Kidney glomerular epithelial cell (primary cell): ENCODE measurements around the gene COPZ2.

Source experiments
- DNase-seq: peaks from one replicate; lab custom pipeline; 2025; lab: John Stamatoyannopoulos, UW

Gene COPZ2

DNA sequence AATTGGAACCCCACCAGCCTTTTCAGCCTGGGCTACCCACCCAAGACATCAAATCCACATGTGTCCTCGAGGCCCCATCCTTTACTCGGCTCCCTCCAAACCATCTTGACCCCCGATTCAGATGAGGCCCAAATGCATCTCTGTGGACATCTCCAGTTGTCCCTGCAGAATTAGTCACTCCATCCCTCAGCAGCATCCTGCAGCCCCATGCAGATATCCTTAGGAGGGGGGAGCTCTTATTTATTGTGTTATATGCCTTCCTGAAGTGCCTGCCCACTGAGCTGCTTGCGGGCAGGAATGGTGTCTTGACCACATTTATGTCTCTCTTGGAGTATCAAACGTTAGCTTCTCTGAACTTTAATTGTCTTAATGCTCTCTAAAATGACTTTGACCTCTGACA lies 51.1 kb downstream of the COPZ2 start:
- DNase-seq: no peak

GRCh38 chr17:47983492-47984223 lies 53.9 kb downstream of the COPZ2 start:
- DNase-seq: no peak

GRCh38 chr17:47982645-47983390 lies 54.8 kb downstream of the COPZ2 start:
- DNase-seq: no peak

DNA sequence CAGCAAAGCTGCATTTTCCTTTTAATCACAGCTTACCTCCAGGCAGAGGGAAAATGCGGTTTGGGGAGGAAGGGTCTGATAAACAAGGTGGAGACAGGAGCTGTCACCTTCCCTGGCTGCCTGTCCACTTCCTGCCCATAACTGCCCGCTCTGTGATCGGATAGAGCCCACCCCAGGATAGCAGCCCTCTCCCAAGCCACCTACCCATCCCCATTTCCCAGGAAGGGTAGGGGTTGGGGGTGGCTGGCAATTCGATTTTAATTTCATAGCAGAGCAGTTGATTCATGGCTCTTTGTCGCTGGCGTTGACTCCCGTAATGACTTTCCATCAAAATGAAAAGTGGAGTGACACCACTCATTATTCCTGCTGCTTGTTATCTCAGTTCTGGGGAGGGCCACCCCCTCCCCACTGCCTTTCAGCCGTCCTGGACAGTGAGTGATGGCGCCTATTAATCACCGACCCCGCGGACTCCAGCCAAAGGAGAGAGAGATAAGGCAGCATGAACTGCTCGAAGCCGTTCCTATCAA lies 55.4 kb downstream of the COPZ2 start:
- DNase-seq: no peak

DNA sequence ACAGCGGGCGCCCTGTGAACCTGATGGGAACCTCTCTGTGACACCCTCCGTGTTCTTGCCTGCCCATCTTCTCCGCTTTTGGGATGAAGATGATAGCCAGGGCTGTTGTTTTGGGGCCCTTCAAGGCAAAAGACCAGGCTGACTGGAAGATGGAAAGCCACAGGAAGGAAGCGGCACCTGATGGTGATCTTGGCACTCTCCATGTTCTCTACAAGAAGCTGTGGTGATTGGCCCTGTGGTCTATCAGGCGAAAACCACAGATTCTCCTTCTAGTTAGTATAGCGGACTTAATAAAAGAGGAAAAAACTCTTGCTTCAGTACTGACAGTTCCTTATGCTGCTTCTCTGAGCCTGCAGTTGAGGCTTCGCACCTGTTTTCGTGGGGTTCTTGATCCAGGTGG lies 56.1 kb downstream of the COPZ2 start:
- no peak for DNase-seq

GRCh38 chr17:47980541-47980940 lies 57.1 kb downstream of the COPZ2 start:
- DNase-seq: no peak

DNA sequence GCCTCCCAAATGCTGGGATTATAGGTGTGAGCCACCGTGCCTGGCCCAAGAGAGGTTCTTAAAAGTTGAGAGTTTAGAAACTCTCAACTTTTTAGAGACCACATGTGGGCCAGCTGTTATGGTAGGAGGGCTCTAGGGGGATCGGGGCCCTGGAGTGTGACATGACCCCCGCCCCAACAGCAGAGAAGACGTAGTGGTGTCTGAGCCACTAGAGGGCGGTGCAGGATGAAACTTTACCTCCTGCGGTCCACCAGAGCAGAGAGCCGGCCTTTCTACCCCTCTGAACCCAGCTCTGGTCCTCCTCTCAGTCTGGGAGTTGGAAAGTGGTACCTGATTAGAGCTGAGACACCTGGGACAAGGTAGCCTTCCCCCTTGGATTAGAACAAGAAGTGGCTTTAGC lies 59.3 kb downstream of the COPZ2 start:
- DNase-seq: peak; percentile 37
